ENCODE measurements around the gene SNAP47. TPM values are rescaled to one million over a fixed set of nuclear protein-coding genes. Genes with fewer than 3 reads are reported as not detected.

The SNAP47 gene
- total and polyA plus RNA-seq, 2 of the 4 experiments (the other 2 are of a cell fraction): 39.4 to 72.9 TPM

DNA sequence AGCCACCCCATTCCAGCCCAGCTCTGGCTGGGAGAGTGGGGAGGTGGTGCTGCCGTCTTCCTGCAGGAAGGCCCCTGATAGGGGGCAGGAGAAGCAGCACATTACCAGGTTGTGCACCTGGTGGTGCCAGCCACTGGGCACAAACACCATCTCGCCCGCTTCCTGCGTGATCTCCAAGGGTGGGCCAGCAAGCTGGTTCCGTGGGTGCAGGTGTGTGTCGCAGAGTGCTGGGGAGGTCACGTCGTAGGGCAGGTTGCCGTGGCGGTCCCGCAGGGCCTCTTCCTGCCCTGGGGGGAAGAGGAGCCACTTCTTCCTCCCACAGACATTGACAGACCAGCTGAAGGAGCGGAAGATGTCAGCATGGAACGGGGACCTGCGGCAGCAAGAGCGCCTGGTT, 1.9 kb upstream of the SNAP47 start:
- H3K18ac ChIP-seq (ENCODE audit: low read depth, low read length): no peak overlapping the region
- H3K4ac ChIP-seq (ENCODE audit: low read depth, low read length): no peak overlapping the region
- peaks cover 12% of the 10 kb centered on the region; the same call in 1 of the 2 replicates for H3K9me1 ChIP-seq (ENCODE audit: insufficient read depth, low read length)
- H3K27me3 ChIP-seq (ENCODE audit: control insufficient read depth, insufficient read depth, low read length): no peaks in the 10 kb centered on the region
- ChIA-PET CTCF (no interaction called here), POLR2A (ENCODE audit: unreplicated experiment) (no interaction called here)
- no peak overlapping the region for H3K4me2 ChIP-seq (ENCODE audit: low read depth, low read length)
- no TSS peak for BruUV-seq (replicated peaks)
- no peak overlapping the region for H4K8ac ChIP-seq (ENCODE audit: low read depth in 2 of 2, low read length in 2 of 2)
- H3K27ac ChIP-seq (ENCODE audit: insufficient read depth, low read length): no peak overlapping the region
- peaks cover 9% of the 10 kb centered on the region for H3K4me1 ChIP-seq (ENCODE audit: control insufficient read depth, insufficient read depth, low read length)
- DNase-seq: no peak
- peaks cover 16% of the 10 kb centered on the region; the same call in 1 of the 2 replicates for H3K36me3 ChIP-seq (ENCODE audit: control insufficient read depth, insufficient read depth, low read length)
- H2BK120ac ChIP-seq (ENCODE audit: low read depth, low read length): no peak overlapping the region
- no peak overlapping the region for H3K56ac ChIP-seq (ENCODE audit: extremely low read depth, insufficient read depth, low read length)
- no peak overlapping the region for H4K91ac ChIP-seq (ENCODE audit: insufficient read depth, low read depth, low read length)
- no peak for ATAC-seq (ENCODE audit: low read depth)
- H2BK5ac ChIP-seq (ENCODE audit: low read depth, low read length, poor library complexity, severe bottlenecking): no peak overlapping the region
- dilution Hi-C loops (cut with HindIII; ENCODE audit: low sequenced_read_pairs, unreplicated experiment) (no loop called here), in situ Hi-C loops (cut with MboI; ENCODE audit: low sequenced_read_pairs) (no loop called here), intact Hi-C loops (cut with micrococcal nuclease) (no loop called here)
- TF ChIP-seq NFE2L2 (IDR thresholded peaks at IDR 0.05; ENCODE audit: low read depth, low read length) (no peak), BHLHE40 (IDR thresholded peaks at IDR 0.05; ENCODE audit: low read depth, low read length) (no peak), RFX5 (IDR thresholded peaks at IDR 0.05; ENCODE audit: low read depth, low read length) (no peak), RAD21 (IDR thresholded peaks at IDR 0.05; ENCODE audit: low read length) (no peak), POLR2A (IDR thresholded peaks at IDR 0.05; ENCODE audit: low read depth, low read length) (no peak), RCOR1 (IDR thresholded peaks at IDR 0.05; ENCODE audit: insufficient replicate concordance, low read length) (no peak), SMC3 (IDR thresholded peaks at IDR 0.05; ENCODE audit: low read depth, low read length) (no peak), MAFK (IDR thresholded peaks at IDR 0.05; ENCODE audit: low read depth, low read length) (no peak), MXI1 (IDR thresholded peaks at IDR 0.05; ENCODE audit: borderline replicate concordance, low read depth, low read length) (no peak), CHD1 (IDR thresholded peaks at IDR 0.05; ENCODE audit: low read depth, low read length) (no peak), FOS (IDR thresholded peaks at IDR 0.05; ENCODE audit: low read depth, low read length) (no peak)
- TF ChIP-seq, protein P1, sequence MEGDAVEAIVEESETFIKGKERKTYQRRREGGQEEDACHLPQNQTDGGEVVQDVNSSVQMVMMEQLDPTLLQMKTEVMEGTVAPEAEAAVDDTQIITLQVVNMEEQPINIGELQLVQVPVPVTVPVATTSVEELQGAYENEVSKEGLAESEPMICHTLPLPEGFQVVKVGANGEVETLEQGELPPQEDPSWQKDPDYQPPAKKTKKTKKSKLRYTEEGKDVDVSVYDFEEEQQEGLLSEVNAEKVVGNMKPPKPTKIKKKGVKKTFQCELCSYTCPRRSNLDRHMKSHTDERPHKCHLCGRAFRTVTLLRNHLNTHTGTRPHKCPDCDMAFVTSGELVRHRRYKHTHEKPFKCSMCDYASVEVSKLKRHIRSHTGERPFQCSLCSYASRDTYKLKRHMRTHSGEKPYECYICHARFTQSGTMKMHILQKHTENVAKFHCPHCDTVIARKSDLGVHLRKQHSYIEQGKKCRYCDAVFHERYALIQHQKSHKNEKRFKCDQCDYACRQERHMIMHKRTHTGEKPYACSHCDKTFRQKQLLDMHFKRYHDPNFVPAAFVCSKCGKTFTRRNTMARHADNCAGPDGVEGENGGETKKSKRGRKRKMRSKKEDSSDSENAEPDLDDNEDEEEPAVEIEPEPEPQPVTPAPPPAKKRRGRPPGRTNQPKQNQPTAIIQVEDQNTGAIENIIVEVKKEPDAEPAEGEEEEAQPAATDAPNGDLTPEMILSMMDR (conservative IDR thresholded peaks at IDR 0.05; ENCODE audit: low read depth, low read length): no peak
- TF ChIP-seq, protein P2, sequence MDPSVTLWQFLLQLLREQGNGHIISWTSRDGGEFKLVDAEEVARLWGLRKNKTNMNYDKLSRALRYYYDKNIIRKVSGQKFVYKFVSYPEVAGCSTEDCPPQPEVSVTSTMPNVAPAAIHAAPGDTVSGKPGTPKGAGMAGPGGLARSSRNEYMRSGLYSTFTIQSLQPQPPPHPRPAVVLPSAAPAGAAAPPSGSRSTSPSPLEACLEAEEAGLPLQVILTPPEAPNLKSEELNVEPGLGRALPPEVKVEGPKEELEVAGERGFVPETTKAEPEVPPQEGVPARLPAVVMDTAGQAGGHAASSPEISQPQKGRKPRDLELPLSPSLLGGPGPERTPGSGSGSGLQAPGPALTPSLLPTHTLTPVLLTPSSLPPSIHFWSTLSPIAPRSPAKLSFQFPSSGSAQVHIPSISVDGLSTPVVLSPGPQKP (IDR thresholded peaks at IDR 0.05; ENCODE audit: borderline replicate concordance, low read depth, low read length): no peak
- H2AK5ac ChIP-seq (ENCODE audit: low read depth, low read length): no peak overlapping the region
- H2AFZ ChIP-seq (replicated peaks; ENCODE audit: low read length, poor library complexity): no peak overlapping the region
- peaks cover 18% of the 10 kb centered on the region for H4K20me1 ChIP-seq (ENCODE audit: insufficient read depth, low read length)
- H3K4me3 ChIP-seq (ENCODE audit: insufficient read depth, low read depth, low read length): no peak overlapping the region
- H3K14ac ChIP-seq (replicated peaks; ENCODE audit: low read depth, low read length): no peak overlapping the region
- WGBS, 2 experiments (ENCODE audit: extremely low coverage in 2 of 2, insufficient read length in 1 of 2): no CpG with 5 or more reads among the region's 15 CpGs
- H3K23ac ChIP-seq (ENCODE audit: low read depth, low read length): no peak overlapping the region
- H3K79me1 ChIP-seq (ENCODE audit: low read depth in 1 of 2, low read length in 2 of 2): peaks cover 15 to 46% of the 10 kb centered on the region in 2 experiments; a peak in 3 of 4 replicates
- H3K9me3 ChIP-seq (ENCODE audit: control insufficient read depth, insufficient read depth, low read length): no peaks in the 10 kb centered on the region
- no peak overlapping the region for H4K5ac ChIP-seq (ENCODE audit: low read depth, low read length)
- no peak overlapping the region for H2BK20ac ChIP-seq (ENCODE audit: low read depth, low read length)
- no peak overlapping the region for H2AK9ac ChIP-seq (replicated peaks; ENCODE audit: low read depth, low read length, poor library complexity)
- H2BK15ac ChIP-seq (ENCODE audit: low read depth, low read length): no peak overlapping the region
- no peak overlapping the region for H3K9ac ChIP-seq (ENCODE audit: low read depth, low read length)

All from IMR-90 (cell line).